NCI-H774 (cell line): ENCODE measurements around the gene PLA2G4D.

Source experiments
- DNase-seq: peaks from one replicate; lab custom pipeline; 2025; lab: John Stamatoyannopoulos, UW

Gene PLA2G4D

DNA sequence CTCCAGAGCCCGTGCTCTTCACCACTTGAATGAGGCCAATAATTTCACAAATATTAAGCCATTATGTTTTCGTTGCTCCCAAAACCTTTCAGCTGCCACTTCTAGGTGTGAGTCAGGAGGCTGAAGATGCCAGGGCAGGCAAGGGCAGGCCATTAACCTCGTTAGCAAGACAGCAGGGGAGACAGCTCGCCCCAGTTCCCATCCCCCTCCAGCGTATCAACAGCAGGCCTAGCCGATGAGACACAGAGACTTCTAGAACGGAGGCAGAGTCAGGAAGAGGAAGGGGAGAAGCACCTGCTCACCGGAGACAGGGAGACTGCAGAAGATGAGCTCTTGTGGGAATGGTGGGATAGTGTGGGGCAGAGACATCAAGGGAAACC lies 45.6 kb downstream of the PLA2G4D start:
- DNase-seq: no peak

DNA sequence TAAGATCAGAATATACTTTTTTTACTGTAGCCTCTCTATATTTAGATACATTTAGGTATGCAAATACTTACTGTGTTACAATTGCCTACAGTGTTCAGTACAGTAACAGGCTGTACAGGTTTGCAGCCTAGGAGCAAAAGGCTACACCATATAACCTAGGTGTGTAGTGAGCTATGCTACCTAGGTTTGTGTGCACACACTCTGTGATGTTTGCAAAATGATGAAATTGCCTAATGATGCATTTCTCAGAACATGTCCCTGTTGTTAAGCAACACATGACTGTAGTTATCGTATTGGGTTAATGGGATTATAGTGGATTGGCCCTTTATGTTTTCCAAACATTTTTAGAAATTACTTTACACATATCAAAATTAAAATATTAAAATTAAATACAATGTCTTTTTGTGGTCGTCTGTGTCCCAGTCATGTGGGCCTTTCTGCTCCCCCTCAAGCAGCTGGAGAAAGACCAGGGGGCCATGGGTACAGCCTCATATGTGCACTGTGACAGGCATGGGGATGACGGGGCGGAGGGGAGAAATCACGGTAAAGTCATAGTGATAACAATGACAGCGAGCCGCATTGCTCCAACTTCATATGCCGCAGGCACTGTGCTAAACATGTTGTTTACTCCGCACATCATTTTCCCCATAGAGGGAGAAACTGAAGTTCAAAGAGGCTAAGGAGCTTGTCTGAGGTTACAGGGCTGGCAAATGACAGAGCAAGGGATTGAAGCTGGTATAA lies 46.1 kb downstream of the PLA2G4D start:
- no peak for DNase-seq

DNA sequence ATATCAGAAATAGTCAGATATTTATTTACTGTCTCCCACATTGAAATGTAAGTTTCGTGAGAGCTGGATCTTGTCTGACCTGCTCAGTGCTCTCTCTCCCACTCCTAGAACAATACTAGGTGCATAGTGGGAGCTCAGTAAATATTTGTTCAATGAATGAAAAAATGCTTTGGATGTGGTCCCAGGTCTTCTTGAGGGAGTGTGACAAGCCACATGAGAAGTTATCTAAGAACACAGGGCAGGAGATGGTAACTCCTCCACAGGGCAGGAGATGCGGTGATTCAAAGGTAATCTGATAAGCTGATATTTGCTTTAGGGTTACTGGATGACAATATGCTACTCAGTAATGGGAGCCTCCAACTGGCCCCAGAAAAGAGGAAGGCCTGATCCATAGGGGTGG lies 47.8 kb downstream of the PLA2G4D start:
- peak; percentile 11 for DNase-seq

DNA sequence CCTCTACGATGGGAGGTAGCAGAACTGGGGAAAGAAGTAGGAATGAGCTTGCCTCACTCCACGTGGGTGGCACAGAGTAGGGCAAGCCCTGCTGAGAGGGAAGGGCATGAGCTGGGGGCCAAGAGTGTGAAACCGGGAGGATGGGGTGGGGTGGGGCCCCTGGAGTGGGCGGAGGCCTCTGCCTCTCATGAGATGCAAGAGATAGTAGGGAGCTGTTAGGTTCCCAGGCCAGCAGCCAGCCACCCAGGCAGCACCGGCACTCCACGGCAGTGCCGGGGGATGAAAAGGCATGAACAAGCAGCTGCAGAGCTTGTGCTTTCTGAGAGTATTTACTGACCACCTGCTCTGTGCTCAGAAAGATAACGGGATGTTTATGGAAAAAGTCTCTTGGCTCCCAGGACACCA lies 49.1 kb downstream of the PLA2G4D start:
- no peak for DNase-seq

GRCh38 chr15:42042602-42043400 lies 51.6 kb downstream of the PLA2G4D start:
- DNase-seq: no peak

DNA sequence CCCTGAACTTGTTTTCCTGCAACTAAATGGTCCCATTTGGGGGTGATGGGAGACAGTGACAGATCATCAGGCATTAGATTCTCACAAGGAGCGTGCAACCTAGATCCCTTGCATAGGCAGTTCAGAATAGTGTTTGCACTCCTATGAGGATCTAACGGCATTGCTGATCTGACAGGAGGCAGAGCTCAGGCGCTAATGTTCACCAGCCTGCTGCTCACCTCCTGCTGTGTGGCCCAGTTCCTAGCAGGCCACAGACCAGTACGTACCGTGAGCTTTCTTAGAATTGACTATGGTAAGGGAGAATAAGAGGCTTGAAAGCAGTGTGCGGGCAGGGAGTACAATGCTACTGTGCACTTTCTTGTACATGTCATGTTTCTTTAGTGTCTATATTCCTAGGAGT lies 56.0 kb downstream of the PLA2G4D start:
- no peak for DNase-seq

DNA sequence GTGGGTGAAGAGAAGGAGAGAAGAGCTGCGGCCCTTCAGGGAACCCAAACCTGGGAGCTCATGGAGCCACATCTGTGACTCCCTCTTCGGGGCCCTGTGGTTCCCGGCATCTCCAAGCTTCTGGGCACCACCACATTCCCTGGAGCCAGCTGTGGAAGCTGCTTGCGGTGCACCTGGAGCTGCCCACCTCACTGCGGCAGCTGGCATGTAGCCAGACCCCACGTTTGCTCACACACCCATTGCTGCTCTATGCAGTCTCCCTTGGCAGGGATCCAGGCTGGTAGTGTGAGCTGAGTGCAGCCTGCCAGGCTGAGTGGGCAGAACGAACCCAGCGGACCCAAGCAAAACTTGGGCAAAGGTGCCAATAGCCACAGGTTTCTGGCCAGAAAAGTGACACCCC lies 56.7 kb downstream of the PLA2G4D start:
- peak; percentile 67 for DNase-seq

- no peak for DNase-seq
Measured at GRCh38 chr15:42036966-42037365, 57.4 kb downstream of the PLA2G4D start.

GRCh38 chr15:42036112-42036905 lies 58.1 kb downstream of the PLA2G4D start:
- DNase-seq: no peak

DNA sequence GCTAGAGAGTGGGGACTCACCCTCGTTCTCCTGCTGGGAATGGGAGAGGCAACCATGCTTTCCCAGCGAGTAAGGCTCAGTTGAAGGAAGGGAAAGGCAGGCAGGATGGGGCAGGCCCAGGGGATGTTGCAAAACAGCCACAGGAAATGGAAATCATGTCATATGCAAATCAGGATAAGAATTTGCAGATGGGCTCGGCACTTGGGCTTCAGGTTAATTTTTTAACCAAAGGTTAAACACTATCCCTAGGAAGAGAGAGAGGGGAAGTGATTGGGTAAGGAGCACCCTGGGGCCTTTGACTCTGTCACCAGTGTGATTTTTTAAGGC lies 59.0 kb downstream of the PLA2G4D start:
- DNase-seq: no peak

DNA sequence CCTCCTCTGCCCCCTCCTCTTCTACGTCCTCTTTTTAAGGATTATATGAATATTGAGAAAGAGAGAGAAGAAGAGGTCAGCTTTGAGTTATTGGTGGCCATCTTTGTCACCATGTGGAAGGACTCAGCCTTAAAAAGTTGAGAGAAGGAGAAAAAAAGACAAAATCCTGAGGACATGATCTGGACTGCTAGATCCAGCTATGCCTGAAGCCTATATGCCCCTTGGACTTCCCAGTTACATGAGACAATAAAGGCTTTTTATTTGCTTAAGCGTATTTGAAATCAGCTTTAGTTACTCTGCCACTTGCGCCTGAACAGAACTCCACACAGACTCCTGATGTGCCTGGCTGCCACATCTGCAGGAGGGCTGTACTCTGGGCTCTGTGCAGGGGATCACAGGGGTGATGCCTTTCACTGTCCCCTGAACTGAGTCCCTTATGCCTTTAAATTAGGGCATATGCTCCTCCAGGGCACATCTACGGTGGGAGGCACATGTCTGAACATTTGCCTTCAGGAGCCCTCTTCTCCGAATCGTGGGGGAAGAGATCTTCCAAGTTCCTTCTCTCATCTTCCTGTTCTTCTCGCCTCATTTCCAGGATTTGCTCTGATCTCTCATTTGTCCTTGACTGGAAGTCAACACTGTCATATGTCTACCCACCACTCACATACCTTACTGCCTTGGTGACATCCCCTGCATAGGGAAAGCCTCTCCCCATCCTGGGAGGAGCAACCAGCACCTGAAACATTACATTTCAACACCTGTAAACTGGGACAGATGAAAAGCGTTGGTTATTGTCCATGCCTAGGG lies 59.5 kb downstream of the PLA2G4D start:
- DNase-seq: no peak

DNA sequence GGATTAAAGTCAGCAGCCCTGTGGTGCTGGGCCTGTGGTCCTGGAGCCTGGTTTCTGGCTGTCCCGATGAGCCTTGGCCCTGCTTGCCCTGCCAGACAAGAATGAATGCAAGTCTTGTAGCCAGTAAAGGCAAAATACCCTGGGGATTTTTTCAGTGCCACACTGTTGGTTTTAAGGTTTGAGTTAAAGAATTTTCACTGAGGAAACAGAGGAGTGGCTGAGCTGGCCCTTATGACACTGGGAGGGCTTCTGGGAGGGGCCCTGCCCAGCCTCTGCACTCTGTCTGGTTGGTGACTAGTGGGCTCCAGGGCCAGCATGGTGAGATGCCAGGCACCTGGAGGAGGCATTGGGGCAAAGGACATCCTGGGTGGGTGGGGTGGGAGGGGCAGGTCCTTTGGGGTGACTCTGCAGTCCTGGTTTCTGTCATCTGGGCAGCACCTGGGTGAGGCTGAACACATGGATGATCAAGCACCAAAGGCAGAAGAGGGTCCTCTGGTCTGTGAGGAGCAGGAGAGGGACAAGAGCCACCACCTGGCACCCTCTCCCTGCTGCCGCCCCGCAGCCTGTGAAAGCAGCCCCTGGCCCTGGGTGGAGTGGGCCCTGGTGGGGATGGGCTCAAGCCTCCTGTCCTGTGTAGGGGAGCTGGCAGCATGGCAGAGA lies 61.0 kb downstream of the PLA2G4D start:
- DNase-seq: no peak

DNA sequence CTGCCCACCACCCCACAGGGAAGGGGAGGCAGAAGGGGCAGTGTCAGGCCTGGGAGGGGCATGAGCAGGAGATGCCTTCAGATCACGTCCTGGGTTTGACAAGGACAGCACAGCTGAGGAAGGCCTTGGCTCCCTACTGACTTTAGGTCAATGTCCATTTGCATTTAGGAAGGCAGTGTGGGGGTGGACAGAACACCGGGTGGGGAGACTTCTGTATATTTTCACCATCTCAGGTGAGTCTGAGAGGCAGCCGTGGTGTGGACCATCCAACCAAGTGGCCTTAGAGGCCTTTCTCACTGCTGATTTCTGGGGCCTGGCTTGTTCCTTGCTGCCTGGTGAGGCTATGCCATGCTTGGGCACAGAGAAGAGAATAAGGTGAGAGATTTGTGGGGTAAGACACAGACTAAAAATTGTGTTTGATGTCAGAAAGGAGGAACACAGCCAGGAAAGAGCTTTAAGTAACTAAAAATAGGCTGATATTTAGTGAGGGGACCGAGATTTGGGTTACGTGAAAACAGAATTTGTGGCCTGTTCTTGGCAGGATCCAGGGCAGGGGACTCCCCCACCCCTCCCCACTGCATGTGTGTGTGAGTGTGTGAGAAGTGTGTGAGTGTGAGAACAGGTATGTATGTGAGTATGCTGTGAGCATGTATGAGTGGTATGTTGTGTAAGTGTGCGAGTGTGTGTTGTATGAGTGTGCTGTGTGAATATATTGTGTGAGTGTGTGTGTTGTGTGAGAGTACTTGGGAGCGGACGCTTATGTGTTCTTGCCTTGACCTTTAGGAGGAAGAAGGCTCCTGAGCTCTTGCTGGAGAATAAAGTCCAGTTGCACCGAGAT lies 61.8 kb downstream of the PLA2G4D start:
- no peak for DNase-seq

DNA sequence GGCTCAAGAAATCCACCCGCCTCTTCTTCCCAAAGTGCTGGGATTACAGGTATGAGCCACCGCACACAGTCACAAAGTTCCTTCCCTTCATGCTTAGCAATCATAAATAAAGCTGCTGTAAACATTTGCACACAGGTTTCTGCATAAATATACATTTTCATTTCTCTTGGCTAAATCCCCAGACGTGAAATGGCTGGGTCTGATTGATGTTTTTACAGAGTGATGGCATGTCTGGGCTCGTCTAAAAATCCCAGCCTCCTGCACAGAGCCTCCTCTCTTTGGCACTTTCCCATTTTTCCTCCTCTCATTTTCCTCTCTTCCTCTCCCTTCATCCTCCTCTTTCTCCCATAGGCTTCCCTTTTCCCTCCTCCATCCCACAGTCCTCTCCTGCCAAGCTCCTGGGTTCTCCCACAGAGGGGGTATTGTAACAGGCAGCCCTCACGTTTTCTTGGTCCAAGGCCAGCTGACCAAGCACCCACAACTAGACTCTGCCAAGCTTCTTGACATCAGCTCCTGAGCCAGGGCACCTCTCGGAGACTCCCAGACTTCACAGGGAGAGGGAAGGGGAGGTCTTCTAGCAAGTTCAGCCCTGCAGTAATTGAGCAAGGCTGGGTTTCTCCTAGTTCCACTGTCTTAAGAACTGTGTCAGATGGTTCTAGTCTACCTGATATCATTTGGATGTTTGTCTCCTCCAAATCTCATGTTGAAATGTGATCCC lies 63.0 kb downstream of the PLA2G4D start:
- no peak for DNase-seq

- no peak for DNase-seq
Measured at GRCh38 chr15:42027521-42027920, 66.8 kb downstream of the PLA2G4D start.

DNA sequence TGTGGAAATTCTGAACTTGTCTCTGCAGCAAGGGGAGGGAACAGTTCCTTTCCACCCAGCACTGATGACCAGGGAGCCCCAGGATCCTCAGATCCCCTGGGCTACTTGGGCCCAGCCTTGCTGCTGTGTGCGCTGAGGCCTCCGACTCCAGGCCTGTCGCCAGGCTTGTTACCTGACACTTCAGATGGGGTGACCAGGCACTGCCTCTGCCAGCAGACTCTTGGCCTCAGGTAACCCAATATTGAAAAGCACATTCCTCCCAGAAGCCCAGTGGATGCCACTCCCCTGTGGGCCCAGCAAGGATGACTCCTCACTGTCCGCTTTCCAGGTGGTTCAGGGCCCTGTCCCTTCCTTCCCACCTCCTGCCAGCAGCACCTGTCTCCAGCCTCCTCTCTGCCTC lies 70.1 kb downstream of the PLA2G4D start:
- DNase-seq: no peak

DNA sequence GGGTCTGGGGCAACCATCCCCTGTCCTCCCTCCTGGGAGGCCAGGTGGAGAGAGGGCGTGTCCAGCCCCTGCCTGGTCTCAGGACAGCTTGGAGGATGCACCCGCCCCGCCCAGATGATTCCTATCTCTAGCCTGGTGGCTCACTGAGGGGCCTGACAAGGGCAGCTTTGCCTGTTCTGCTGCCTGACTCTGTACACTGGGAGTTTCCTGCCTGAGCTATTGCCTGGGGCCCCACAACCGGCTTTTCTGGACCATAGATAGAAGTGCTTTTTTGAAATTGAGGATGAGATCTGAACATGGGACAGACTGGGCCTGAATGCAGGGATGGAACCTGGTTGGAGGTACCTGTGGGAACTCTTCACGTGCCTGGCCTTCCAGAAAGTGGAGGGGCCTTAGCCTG lies 72.8 kb downstream of the PLA2G4D start:
- DNase-seq: no peak

- DNase-seq: no peak
Measured at GRCh38 chr15:42020713-42021273, 73.6 kb downstream of the PLA2G4D start, which contains the start of gene PLA2G4E. TSS of gene PLA2G4E (minus strand) at chr15:42021042. CDS start at chr15:42021030, 12 bp downstream.
